Ramos (cell line): Measurements from ENCODE around the gene FOSB.

ENCODE experiments used
- in situ Hi-C: fragments of 300-500 bp; cut with MboI; formaldehyde crosslinking; loops from one replicate; pipeline ENCODE4 v1.14.3; 2022; ENCODE audit warnings: low sequenced_read_pairs; ENCODE audit not compliant: unreplicated experiment

The FOSB gene

GRCh38 chr19:45440873-45441654, 26.7 kb upstream of the FOSB start:
- in situ Hi-C loops: loop anchor here (5.0 kb wide), 1 partner anchor 36 kb away; no protein-coding TSS in a partner anchor

- in situ Hi-C loops: loop anchor here (5.0 kb wide), 1 partner anchor 35 kb away; no protein-coding TSS in a partner anchor
Observed at GRCh38 chr19:45442408-45442777, 25.4 kb upstream of the FOSB start.

GRCh38 chr19:45442778-45443461, 24.9 kb upstream of the FOSB start:
- in situ Hi-C loops: loop anchor here (5.0 kb wide), 1 partner anchor 34 kb away; no protein-coding TSS in a partner anchor

DNA sequence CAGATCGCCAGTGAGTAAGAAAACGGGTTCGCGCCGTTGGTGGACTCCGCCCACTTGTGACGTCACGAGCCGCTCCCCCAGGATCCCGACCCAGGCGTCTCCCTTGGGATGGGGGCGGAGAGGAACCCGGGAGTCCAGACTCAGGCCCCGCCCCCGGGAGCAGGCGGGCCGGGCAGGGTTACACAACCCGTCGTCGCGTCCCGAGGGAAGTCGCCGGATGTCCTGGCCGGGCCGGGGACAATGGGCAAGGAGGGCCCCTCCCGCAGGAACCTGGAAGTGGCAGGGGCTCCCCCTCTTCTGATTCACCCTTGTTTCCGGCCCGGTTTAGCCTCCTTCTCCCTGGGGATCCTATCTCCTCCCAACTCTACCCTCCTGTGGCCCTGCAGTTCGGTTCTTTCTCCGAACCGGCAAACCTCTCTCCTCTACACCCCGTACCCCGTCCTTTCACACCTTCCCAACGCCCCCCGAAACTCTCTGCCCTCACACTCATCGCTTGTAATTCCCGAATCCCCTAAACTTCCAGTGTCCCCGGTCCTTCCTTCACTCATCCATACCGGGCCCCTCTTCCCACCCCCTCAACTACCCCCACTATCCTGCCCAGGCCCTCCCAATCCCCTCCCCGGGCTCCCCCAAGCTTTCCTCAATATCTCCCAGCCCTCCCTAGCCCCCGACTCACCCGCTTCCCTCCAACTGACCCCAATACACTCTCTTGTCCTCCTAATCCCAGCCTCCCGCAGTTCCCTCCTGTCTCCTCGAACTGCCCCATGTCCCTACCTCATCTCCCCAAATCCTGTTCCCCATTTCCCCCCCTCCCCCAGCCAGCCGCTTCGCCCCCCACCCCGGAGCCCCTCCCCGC, 24.1 kb upstream of the FOSB start:
- in situ Hi-C loops: loop anchor here (5.0 kb wide), 1 partner anchor 34 kb away; no protein-coding TSS in a partner anchor

GRCh38 chr19:45444318-45445041, 23.3 kb upstream of the FOSB start:
- in situ Hi-C loops: loop anchor here (5.0 kb wide), 1 partner anchor 33 kb away; no protein-coding TSS in a partner anchor

DNA sequence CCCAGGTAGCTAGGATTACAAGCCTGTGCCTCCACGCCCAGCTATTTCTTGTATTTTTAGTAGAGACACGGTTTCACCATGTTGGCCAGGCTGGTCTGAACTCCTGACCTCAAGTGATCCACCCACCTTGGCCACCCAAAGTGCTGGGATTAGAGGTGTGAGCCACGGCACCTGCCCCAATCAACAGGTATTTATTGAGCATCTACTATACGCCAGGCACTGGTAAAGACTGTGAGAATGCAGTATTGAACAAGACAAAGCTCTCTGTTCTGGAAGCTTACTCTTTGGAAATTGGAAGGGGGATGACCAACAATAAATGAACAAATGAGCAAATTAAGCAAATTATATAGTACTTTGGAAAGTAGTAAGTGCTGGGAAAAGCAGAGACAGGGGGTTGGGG, 22.7 kb upstream of the FOSB start:
- in situ Hi-C loops: no loop called here

- in situ Hi-C loops: no loop called here
Observed at GRCh38 chr19:45446295-45446694, 21.5 kb upstream of the FOSB start.

DNA sequence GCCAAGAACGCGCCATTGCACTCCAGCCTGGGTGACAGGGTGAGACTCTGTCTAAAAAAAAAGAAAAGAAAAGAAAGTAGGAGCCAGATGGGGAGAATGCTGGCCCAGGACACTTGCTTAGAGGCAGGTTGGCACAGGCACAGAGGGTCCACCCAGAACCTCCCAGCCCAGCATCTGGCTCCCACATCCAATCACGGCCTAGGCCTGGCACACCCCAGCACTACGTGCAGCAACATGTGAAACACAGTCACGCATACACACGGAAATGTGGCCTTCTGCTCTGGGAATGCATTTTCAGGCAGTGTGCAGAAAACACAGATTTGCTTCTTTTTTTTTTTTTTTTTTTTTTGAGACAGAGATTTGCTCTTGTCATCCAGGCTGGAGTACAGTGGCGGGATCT, 20.9 kb upstream of the FOSB start:
- in situ Hi-C loops: no loop called here

DNA sequence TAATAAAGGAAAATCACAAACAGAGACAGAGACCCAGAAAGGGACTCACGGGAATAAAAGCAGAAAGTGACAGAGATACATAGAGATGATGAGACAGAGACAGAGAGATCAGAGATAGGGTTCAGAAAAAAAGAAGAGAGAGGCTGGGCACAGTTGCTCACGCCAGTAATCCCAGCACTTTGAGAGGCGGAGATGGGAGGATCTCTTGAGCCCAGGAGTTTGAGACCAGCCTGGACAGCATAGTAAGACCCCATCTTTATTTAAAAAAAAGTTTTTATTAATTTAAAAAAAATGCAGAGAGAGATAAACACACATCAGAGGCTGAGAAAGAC, 19.4 kb upstream of the FOSB start:
- in situ Hi-C loops: no loop called here

DNA sequence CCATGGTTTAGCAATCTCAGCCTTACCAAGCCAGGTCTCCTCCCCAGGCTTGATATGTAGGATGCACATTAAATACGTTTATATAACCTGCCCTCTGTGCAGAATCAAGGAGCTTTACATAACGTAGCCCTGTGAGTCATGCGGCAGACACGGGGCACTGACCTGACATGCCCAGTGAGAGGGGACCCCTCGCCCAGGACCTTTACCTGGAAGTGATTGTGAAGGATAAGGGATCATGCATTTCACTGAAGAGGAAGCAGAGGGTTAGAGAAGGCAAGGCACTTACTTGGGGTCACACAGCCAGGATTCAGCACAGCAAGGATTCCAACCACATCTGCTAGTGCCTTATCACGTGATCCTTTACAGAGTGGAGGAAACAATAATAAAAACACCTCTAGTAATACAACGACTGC, 18.9 kb upstream of the FOSB start:
- in situ Hi-C loops: no loop called here

DNA sequence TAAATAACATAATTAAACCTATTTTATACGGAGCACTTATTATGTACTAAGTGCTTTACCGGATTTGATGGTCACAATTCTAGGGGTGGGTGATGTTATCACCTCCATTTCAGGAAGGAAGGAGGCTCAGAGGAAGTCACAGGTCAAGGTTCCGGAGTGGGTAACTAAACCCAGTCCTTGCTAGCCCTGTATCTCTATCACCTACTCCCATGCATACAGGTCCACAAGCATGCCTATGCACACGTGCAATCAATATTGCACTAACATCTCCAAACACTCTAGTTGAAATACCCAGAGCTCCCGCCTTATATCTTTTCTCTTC, 17.8 kb upstream of the FOSB start:
- in situ Hi-C loops: no loop called here

DNA sequence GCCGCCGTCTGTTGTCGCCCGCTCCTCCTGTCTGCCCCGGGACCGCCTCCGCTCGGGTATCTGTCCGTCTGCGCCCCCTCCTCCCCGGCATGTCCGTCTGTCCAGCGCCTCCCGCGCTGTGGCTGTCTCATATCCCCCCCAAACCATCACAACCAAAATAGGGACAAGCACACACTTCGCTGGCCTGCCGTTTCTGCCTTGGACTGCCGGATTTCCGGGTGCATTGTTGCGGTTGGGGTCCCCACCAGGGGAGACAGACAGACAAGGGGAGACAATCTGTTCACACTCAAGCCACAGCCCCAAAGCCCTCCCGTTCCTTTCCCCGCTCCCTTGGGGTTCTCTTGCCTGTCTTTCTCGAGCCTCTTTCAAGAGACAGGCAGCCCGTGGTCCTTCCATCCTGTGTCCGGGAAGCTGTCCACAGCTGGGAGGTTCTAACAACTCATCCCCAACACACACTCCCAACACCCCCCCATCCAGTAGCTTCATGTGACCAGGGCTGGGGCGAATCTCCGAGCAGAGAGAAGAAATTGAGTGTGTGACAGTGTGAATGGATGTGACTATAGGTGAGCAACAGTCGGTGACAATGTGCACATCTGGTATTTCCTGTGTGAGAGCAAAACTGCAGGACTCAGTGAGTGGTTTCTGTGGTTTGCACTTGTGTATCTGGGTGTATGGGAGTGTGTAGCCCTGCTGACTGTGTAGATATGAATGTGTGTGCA, 16.5 kb upstream of the FOSB start:
- in situ Hi-C loops: no loop called here

DNA sequence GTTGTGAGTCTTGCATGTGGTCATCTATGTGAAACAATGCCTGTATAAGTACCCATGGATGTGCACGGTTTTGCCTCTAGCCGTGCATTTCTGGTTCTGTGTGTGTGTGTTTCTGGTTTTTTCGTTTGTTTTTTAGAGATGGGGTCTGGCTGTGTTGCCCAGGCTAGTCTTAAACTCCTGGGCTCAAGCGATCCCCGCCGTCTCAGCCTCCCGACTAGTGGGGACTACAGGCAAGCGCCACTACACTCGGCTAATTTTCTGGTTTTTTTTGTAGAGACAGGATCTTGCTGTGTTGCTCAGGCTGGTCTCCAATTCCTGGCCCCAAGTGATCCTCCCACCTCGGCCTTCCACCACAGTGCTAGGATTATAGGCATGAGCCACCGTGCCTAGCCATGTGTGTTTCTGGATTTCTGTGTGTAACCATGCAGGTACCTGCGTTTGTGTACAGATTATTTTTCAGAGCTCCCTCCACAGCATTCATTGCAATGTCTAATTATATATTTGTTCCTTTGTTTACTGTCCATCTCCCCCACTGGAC, 15.9 kb upstream of the FOSB start:
- in situ Hi-C loops: no loop called here

DNA sequence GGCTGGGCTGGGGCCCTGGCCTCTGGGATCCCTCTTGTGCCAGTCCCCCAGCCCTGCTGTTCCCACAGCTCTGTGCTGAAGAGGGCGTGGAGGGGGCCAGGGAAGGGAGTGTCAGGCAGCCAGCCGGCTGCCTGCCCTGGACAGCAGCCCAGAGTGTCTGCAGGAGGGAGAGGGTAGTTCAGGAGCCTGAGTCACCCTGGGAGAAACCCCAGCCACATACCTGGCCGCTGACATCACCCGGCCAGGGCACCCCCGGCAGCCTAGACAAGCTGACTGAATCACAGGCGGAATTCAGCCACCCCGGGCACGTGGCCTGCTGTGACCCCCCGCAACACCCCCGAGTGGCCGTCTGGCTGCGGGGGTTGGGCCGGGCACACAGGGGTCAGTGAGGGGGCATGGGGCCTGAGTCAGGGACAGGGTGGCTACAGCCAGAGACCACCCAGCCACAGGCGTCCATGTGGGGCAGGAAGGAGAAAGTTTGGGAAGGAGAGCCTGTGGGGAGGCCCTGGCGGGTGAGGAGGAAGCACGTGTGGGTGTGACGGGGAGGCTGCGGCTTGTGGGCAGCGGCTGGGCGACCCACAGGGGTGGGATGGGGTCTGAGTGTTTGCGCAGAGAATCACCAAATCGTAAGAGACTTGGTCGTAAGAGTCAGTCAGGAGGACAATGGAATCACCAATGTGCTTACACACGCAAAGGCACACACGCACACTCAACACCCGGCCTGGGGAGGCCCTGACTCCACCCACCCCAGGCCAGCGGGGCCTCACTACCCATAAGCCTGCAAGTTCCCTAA, 11.9 kb upstream of the FOSB start:
- in situ Hi-C loops: no loop called here

- in situ Hi-C loops: no loop called here
Observed at GRCh38 chr19:45456500-45456815, 11.3 kb upstream of the FOSB start.

- in situ Hi-C loops: no loop called here
Observed at GRCh38 chr19:45457776-45458175, 10.0 kb upstream of the FOSB start.

- in situ Hi-C loops: no loop called here
Observed at GRCh38 chr19:45460807-45461347, 6.9 kb upstream of the FOSB start.

DNA sequence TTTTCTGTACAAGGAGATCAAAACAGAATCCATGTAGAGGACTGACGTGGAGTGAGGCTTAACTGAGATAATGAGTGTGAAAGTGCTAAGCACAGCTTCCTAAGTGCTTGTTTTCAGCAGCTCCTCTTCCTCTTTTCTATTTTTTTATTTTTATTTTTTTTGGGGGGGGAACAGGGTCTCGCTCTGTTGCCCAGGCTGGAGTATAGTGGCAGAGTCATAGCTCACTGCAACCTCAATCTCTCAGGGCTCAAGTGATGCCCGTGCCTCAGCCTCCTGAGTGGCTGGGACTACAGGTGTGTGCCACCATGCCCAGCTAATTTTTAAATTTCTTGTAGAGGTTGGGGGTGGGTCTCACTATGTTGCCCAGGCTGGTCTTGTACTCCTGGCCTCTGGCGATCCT, 5.6 kb upstream of the FOSB start:
- in situ Hi-C loops: no loop called here

GRCh38 chr19:45463241-45463640, 4.6 kb upstream of the FOSB start:
- in situ Hi-C loops: no loop called here
